Effector memory CD8-positive, alpha-beta T cell (primary cell): Measurements from ENCODE around the gene RFC4.
"Not testable (repeated sequence)": the region's sequence is repeated elsewhere in the genome, so short reads cannot be mapped to it uniquely, and the experiment has no call there.

Source experiments
- ATAC-seq: fragments of 150-1000 bp; cut with Tn5 transposase; replicated peaks from 2 replicates; pipeline ENCODE4 v1.10.0; 2021; ENCODE audit warnings: mild to moderate bottlenecking, moderate library complexity
- DNase-seq, 3 experiments: peaks; one replicate each; pipeline ENCODE4 v3.0.0; 2021
- H3K27ac Mint-ChIP-seq, 2 donors: one replicate each; pipeline ENCODE4 v1.8.0; 2022; ENCODE audit warnings: mild to moderate bottlenecking in 2 of 2, mixed read lengths in 2 of 2, moderate library complexity in 2 of 2
- H3K27me3 Mint-ChIP-seq, 2 donors: one replicate each; pipeline ENCODE4 v1.8.0; 2022; ENCODE audit warnings: mixed read lengths in 2 of 2
- H3K36me3 Mint-ChIP-seq: one replicate; pipeline ENCODE4 v1.8.0; 2022; ENCODE audit warnings: mild to moderate bottlenecking, moderate library complexity, mixed read lengths; ENCODE audit not compliant: insufficient read depth
- H3K4me1 Mint-ChIP-seq, 2 donors: one replicate each; pipeline ENCODE4 v1.8.0; 2022; ENCODE audit warnings: low read depth in 2 of 2, mixed read lengths in 2 of 2
- H3K4me3 Mint-ChIP-seq, 2 donors: one replicate each; pipeline ENCODE4 v1.8.0; 2022; ENCODE audit warnings: mild to moderate bottlenecking in 2 of 2, mixed read lengths in 2 of 2, moderate library complexity in 2 of 2
- H3K9me3 Mint-ChIP-seq, 2 donors: one replicate each; pipeline ENCODE4 v1.8.0; 2022; ENCODE audit warnings: mixed read lengths in 2 of 2

Gene RFC4

GRCh38 chr3:186839874-186840641, 33.8 kb upstream of the RFC4 start:
- peaks cover 13 to 34% of the 10 kb centered on the region in 2 donors for H3K27me3 Mint-ChIP-seq

GRCh38 chr3:186832276-186832675, 26.0 kb upstream of the RFC4 start:
- peaks cover 0 to 4% of the 10 kb centered on the region in 2 donors for H3K4me1 Mint-ChIP-seq
- peaks cover 36 to 47% of the 10 kb centered on the region in 2 donors for H3K27me3 Mint-ChIP-seq
- no peak overlapping the region for H3K4me3 Mint-ChIP-seq
- H3K36me3 Mint-ChIP-seq, result peaks cover 7% of the 10 kb centered on the region
- no peaks in the 10 kb centered on the region for H3K9me3 Mint-ChIP-seq
- H3K27ac Mint-ChIP-seq, result no peak overlapping the region
- ATAC-seq (no peak), DNase-seq (no peak)

More at GRCh38 chr3:186839874-186840641, 33.8 kb upstream of the RFC4 start:
- no peak overlapping the region for H3K27ac Mint-ChIP-seq
- ATAC-seq, result no peak
- no peaks in the 10 kb centered on the region for H3K4me1 Mint-ChIP-seq
- H3K36me3 Mint-ChIP-seq, result peaks cover 6% of the 10 kb centered on the region
- H3K4me3 Mint-ChIP-seq, result no peak overlapping the region
- no peaks in the 10 kb centered on the region for H3K9me3 Mint-ChIP-seq
- no peak for DNase-seq

- no peaks in the 10 kb centered on the region for H3K9me3 Mint-ChIP-seq
- DNase-seq, result no peak
- H3K4me3 Mint-ChIP-seq, result no peak overlapping the region
- no peak overlapping the region for H3K27ac Mint-ChIP-seq
- peaks cover 36 to 49% of the 10 kb centered on the region in 2 donors for H3K27me3 Mint-ChIP-seq
- peaks cover 8% of the 10 kb centered on the region for H3K36me3 Mint-ChIP-seq
- no peak for ATAC-seq
- H3K4me1 Mint-ChIP-seq, result peaks cover 0 to 4% of the 10 kb centered on the region in 2 donors
Measured at GRCh38 chr3:186831798-186832197, 25.5 kb upstream of the RFC4 start.

GRCh38 chr3:186828340-186828739, 22.1 kb upstream of the RFC4 start:
- ATAC-seq (no peak), DNase-seq (no peak)
- peaks cover 12% of the 10 kb centered on the region for H3K36me3 Mint-ChIP-seq
- no peak overlapping the region for H3K27ac Mint-ChIP-seq
- H3K4me3 Mint-ChIP-seq, result peak overlapping the region; percentile 25 to 68
- H3K9me3 Mint-ChIP-seq, result no peaks in the 10 kb centered on the region
- H3K4me1 Mint-ChIP-seq, result peaks cover 10 to 11% of the 10 kb centered on the region in 2 donors
- H3K27me3 Mint-ChIP-seq, result peaks cover 36 to 71% of the 10 kb centered on the region in 2 donors

GRCh38 chr3:186826976-186827857, 20.9 kb upstream of the RFC4 start:
- DNase-seq, result peak; percentile 79 to 85 (median 79)
- H3K9me3 Mint-ChIP-seq, result no peaks in the 10 kb centered on the region
- peak overlapping the region in 1 of 2 donors; percentile 29 for H3K27ac Mint-ChIP-seq
- H3K36me3 Mint-ChIP-seq, result peaks cover 12% of the 10 kb centered on the region
- peaks cover 10 to 11% of the 10 kb centered on the region in 2 donors for H3K4me1 Mint-ChIP-seq
- H3K4me3 Mint-ChIP-seq, result peak overlapping the region; percentile 47 to 68
- peaks cover 31 to 67% of the 10 kb centered on the region in 2 donors for H3K27me3 Mint-ChIP-seq
- ATAC-seq, result peak; percentile 96

- ATAC-seq, result no peak
- Mint-ChIP-seq H3K27me3 (peaks cover 24 to 60% of the 10 kb centered on the region in 2 donors), H3K27ac (no peak overlapping the region), H3K4me1 (peaks cover 10 to 11% of the 10 kb centered on the region in 2 donors), H3K36me3 (peaks cover 12% of the 10 kb centered on the region), H3K9me3 (no peaks in the 10 kb centered on the region), H3K4me3 (peak overlapping the region; percentile 47 to 68)
- no peak for DNase-seq
Measured at GRCh38 chr3:186826410-186826975, 20.2 kb upstream of the RFC4 start.

- H3K9me3 Mint-ChIP-seq, result no peaks in the 10 kb centered on the region
- ATAC-seq (no peak), DNase-seq (no peak)
- peak overlapping the region in 1 of 2 donors; percentile 67 for H3K27ac Mint-ChIP-seq
- peaks cover 23 to 54% of the 10 kb centered on the region in 2 donors for H3K27me3 Mint-ChIP-seq
- peaks cover 10 to 11% of the 10 kb centered on the region in 2 donors for H3K4me1 Mint-ChIP-seq
- H3K4me3 Mint-ChIP-seq, result peak overlapping the region; percentile 47 to 68
- H3K36me3 Mint-ChIP-seq, result peaks cover 12% of the 10 kb centered on the region
Measured at GRCh38 chr3:186825872-186826409, 19.7 kb upstream of the RFC4 start.

- Mint-ChIP-seq H3K27me3 (peaks cover 17 to 48% of the 10 kb centered on the region in 2 donors), H3K36me3 (peaks cover 12% of the 10 kb centered on the region)
Measured at GRCh38 chr3:186825294-186825821, 19.1 kb upstream of the RFC4 start.

GRCh38 chr3:186824430-186825139, 18.3 kb upstream of the RFC4 start:
- Mint-ChIP-seq H3K27me3 (peaks cover 9 to 40% of the 10 kb centered on the region in 2 donors), H3K9me3 (no peaks in the 10 kb centered on the region), H3K4me1 (peaks cover 10 to 11% of the 10 kb centered on the region in 2 donors), H3K4me3 (no peak overlapping the region), H3K27ac (peak overlapping the region in 1 of 2 donors; percentile 67), H3K36me3 (peaks cover 12% of the 10 kb centered on the region)
- no peak for DNase-seq
- no peak for ATAC-seq

More at GRCh38 chr3:186825294-186825821, 19.1 kb upstream of the RFC4 start:
- H3K27ac Mint-ChIP-seq, result peak overlapping the region in 1 of 2 donors; percentile 67
- ATAC-seq (no peak), DNase-seq (no peak)
- H3K9me3 Mint-ChIP-seq, result no peaks in the 10 kb centered on the region
- peaks cover 10 to 11% of the 10 kb centered on the region in 2 donors for H3K4me1 Mint-ChIP-seq
- peak overlapping the region; percentile 47 to 68 for H3K4me3 Mint-ChIP-seq

GRCh38 chr3:186823386-186823785, 17.1 kb upstream of the RFC4 start:
- ATAC-seq (no peak), DNase-seq (no peak)
- Mint-ChIP-seq H3K4me1 (peaks cover 10 to 11% of the 10 kb centered on the region in 2 donors), H3K4me3 (no peak overlapping the region), H3K27ac (no peak overlapping the region), H3K9me3 (no peaks in the 10 kb centered on the region), H3K27me3 (peaks cover 5 to 31% of the 10 kb centered on the region in 2 donors), H3K36me3 (peaks cover 12% of the 10 kb centered on the region)

GRCh38 chr3:186822388-186822759, 16.1 kb upstream of the RFC4 start:
- H3K9me3 Mint-ChIP-seq, ATAC-seq, H3K4me3 Mint-ChIP-seq, H3K27ac Mint-ChIP-seq, H3K36me3 Mint-ChIP-seq, DNase-seq: not testable (repeated sequence)
- Mint-ChIP-seq H3K27me3 (peaks cover 0 to 24% of the 10 kb centered on the region in 2 donors), H3K4me1 (peaks cover 7 to 10% of the 10 kb centered on the region in 2 donors)
